Endometrial microvascular endothelial cells (primary cell): ENCODE data around the gene TSPAN18. TPM values are rescaled to one million over a fixed set of nuclear protein-coding genes. Genes with fewer than 3 reads are reported as not detected.

Experiments
- in situ Hi-C: cut with HindIII; loops from 2 replicates; pipeline ENCODE4 v1.10.0; 2017; ENCODE audit warnings: low sequenced_read_pairs, low pct_unique_long_range_greater_than_20kb; ENCODE audit errors: inconsistent ontology term
- total RNA-seq: library from RNA; depleted of rRNA; stranded (reverse); fragments of >200 nt; gene quantifications from one replicate; pipeline ENCODE4 v1.2.3, GENCODE V29; 2015; ENCODE audit errors: inconsistent ontology term

The TSPAN18 gene
- total RNA-seq, 1 donor from 2014 or later: 21.4 TPM

- in situ Hi-C loops: no loop called here
Observed at GRCh38 chr11:44847316-44847715, 120.6 kb downstream of the TSPAN18 start.

- in situ Hi-C loops: no loop called here
Observed at GRCh38 chr11:44848203-44848962, 121.6 kb downstream of the TSPAN18 start.

- in situ Hi-C loops: no loop called here
Observed at GRCh38 chr11:44848963-44849350, 122.2 kb downstream of the TSPAN18 start.

- in situ Hi-C loops: no loop called here
Observed at GRCh38 chr11:44849424-44849823, 122.7 kb downstream of the TSPAN18 start.

GRCh38 chr11:44849922-44850321 is 123.2 kb downstream of the TSPAN18 start:
- in situ Hi-C loops: no loop called here

- in situ Hi-C loops: no loop called here
Observed at GRCh38 chr11:44851496-44851895, 124.7 kb downstream of the TSPAN18 start.

GRCh38 chr11:44852159-44852747 is 125.5 kb downstream of the TSPAN18 start:
- in situ Hi-C loops: no loop called here

GRCh38 chr11:44852952-44853351 is 126.2 kb downstream of the TSPAN18 start:
- in situ Hi-C loops: no loop called here

- in situ Hi-C loops: no loop called here
Observed at GRCh38 chr11:44853666-44854065, 126.9 kb downstream of the TSPAN18 start.

- in situ Hi-C loops: no loop called here
Observed at GRCh38 chr11:44854086-44854485, 127.3 kb downstream of the TSPAN18 start.

- in situ Hi-C loops: no loop called here
Observed at GRCh38 chr11:44854741-44855492, 128.2 kb downstream of the TSPAN18 start.

- in situ Hi-C loops: no loop called here
Observed at GRCh38 chr11:44855493-44855849, 128.7 kb downstream of the TSPAN18 start.

- in situ Hi-C loops: no loop called here
Observed at GRCh38 chr11:44857490-44858090, 130.8 kb downstream of the TSPAN18 start.

- in situ Hi-C loops: no loop called here
Observed at GRCh38 chr11:44858796-44859527, 132.2 kb downstream of the TSPAN18 start.

GRCh38 chr11:44859528-44859925 is 132.8 kb downstream of the TSPAN18 start:
- in situ Hi-C loops: no loop called here

- in situ Hi-C loops: no loop called here
Observed at GRCh38 chr11:44860346-44860745, 133.6 kb downstream of the TSPAN18 start.

- in situ Hi-C loops: no loop called here
Observed at GRCh38 chr11:44861849-44862557, 135.2 kb downstream of the TSPAN18 start.

- in situ Hi-C loops: no loop called here
Observed at GRCh38 chr11:44862558-44863101, 135.9 kb downstream of the TSPAN18 start.
